ENCODE measurements around the gene MYO18A. TPM values are rescaled to one million over a fixed set of nuclear protein-coding genes. Genes with fewer than 3 reads are reported as not detected.

MYO18A gene
- total RNA-seq, 1 donor: 78.3 TPM

GRCh38 chr17:29086628-29087332, 93.4 kb downstream of the MYO18A start:
- no peak for DNase-seq (ENCODE audit: low read depth)
- no peak for TF ChIP-seq CTCF (IDR thresholded peaks at IDR 0.05; ENCODE audit: insufficient read depth, low read length)
- no peak overlapping the region for H3K4me3 ChIP-seq (ENCODE audit: low read depth, low read length)

- TF ChIP-seq CTCF (IDR thresholded peaks at IDR 0.05; ENCODE audit: insufficient read depth, low read length): no peak
- DNase-seq (ENCODE audit: low read depth): no peak
These were observed 95.0 kb downstream of the MYO18A start for GRCh38 chr17:29085223-29085622.

GRCh38 chr17:29084541-29085146, 95.6 kb downstream of the MYO18A start:
- TF ChIP-seq CTCF (IDR thresholded peaks at IDR 0.05; ENCODE audit: insufficient read depth, low read length): no peak
- no peak overlapping the region for H3K4me3 ChIP-seq (ENCODE audit: low read depth, low read length)
- no peak for DNase-seq (ENCODE audit: low read depth)

More at GRCh38 chr17:29085223-29085622, 95.0 kb downstream of the MYO18A start:
- H3K4me3 ChIP-seq (ENCODE audit: low read depth, low read length): no peak overlapping the region

- no peak overlapping the region for H3K4me3 ChIP-seq (ENCODE audit: low read depth, low read length)
- DNase-seq (ENCODE audit: low read depth): no peak
- no peak for TF ChIP-seq CTCF (IDR thresholded peaks at IDR 0.05; ENCODE audit: insufficient read depth, low read length)
These were observed 99.2 kb downstream of the MYO18A start for GRCh38 chr17:29080965-29081364.

GRCh38 chr17:29080323-29080722, 99.9 kb downstream of the MYO18A start:
- no peak for TF ChIP-seq CTCF (IDR thresholded peaks at IDR 0.05; ENCODE audit: insufficient read depth, low read length)
- DNase-seq (ENCODE audit: low read depth): no peak
- no peak overlapping the region for H3K4me3 ChIP-seq (ENCODE audit: low read depth, low read length)

- no peak for TF ChIP-seq CTCF (IDR thresholded peaks at IDR 0.05; ENCODE audit: insufficient read depth, low read length)
- no peak for DNase-seq (ENCODE audit: low read depth)
- no peak overlapping the region for H3K4me3 ChIP-seq (ENCODE audit: low read depth, low read length)
These were observed 100.3 kb downstream of the MYO18A start for GRCh38 chr17:29079887-29080286.
